Lower leg skin (tissue), 3 donors: ENCODE measurements around the gene MYORG.

Source experiments
- POLR2A ChIP-seq, 2 donors: fragments of 450-650 bp; IDR thresholded peaks; one replicate each; pipeline ENCODE4 v1.6.1; 2016 to 2017; ENCODE audit warnings: antibody characterized with exemption in 2 of 2, mild to moderate bottlenecking in 1 of 2, moderate library complexity in 1 of 2
- TF ChIP-seq, protein P1 (sequence below), 3 donors: fragments of 450-650 bp; IDR thresholded peaks; one replicate each; pipeline ENCODE4 v1.5.1; 2016; ENCODE audit warnings: antibody characterized with exemption in 3 of 3, mild to moderate bottlenecking in 3 of 3, moderate library complexity in 2 of 3

DNA sequence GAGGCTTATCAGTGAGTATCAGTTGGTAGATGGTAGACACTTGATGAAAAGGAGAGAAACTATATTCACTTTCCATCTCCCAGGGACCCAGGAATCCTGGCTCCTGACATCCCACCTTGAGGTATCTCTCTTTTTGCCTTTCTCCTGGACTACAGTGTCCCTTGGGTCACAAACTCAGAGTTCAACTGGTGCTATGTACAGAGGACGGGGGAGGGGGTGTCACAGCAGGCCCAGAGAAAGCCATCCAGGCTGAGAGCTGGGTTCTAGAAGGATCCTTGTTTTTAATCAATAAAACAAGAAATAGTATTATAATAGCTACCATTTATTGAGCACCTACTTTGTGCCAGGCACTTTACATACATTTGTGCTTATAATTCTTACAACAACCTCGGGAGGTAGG is 10.3 kb downstream of the MYORG start:
- TF ChIP-seq, protein P1, sequence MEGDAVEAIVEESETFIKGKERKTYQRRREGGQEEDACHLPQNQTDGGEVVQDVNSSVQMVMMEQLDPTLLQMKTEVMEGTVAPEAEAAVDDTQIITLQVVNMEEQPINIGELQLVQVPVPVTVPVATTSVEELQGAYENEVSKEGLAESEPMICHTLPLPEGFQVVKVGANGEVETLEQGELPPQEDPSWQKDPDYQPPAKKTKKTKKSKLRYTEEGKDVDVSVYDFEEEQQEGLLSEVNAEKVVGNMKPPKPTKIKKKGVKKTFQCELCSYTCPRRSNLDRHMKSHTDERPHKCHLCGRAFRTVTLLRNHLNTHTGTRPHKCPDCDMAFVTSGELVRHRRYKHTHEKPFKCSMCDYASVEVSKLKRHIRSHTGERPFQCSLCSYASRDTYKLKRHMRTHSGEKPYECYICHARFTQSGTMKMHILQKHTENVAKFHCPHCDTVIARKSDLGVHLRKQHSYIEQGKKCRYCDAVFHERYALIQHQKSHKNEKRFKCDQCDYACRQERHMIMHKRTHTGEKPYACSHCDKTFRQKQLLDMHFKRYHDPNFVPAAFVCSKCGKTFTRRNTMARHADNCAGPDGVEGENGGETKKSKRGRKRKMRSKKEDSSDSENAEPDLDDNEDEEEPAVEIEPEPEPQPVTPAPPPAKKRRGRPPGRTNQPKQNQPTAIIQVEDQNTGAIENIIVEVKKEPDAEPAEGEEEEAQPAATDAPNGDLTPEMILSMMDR (IDR thresholded peaks at IDR 0.05), result no peak
- TF ChIP-seq POLR2A (IDR thresholded peaks at IDR 0.05), result no peak
